CD4-positive, alpha-beta T cell treated with Interleukin-21 for 1 hour (primary cell): ENCODE measurements around the gene CACNA1S.
A peak's percentile ranks its signal among the peaks of the same experiment; 100 is the strongest.

Experiments
- DNase-seq: peaks from one replicate; pipeline ENCODE4 v3.0.0-alpha.2; 2020

CACNA1S gene

DNA sequence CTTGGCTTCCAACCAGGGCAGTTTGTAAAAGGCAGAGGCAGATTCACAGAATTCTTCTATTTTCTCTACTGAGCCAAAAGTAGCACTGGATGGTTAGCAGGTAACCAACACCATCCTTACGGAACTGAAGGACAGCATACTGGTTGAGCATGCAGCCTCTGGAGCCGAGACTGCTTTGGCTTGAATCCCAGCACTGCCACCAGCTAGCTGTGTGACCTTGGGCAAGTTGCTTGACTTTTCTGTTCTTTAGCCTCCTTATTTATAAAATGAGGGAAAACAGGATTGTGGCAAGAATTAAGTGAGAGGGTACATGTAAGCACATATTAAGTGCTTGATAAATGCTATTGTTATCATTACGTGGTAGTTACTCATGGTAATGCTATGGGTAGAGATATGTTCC lies 19.5 kb downstream of the CACNA1S start:
- no peak for DNase-seq

DNA sequence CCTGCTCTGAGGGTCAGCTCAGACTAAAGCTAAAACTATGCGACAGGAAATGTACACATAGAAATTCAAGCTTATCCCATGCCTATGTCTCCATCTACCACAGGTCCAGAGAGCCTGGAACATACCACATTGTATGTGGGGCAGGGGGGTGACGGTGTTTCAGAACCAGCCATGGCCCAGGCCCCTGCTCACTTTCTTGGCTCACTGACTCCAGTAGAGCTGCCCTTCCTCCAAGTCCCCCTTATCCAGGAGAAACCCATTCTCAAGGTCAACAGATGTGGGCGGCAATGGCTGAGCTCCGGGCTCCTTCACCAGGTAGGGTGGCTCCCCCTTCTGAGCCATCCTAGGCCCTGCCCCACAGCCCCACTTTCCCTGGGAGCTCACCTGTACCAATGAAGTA lies 21.0 kb downstream of the CACNA1S start:
- no peak for DNase-seq

DNA sequence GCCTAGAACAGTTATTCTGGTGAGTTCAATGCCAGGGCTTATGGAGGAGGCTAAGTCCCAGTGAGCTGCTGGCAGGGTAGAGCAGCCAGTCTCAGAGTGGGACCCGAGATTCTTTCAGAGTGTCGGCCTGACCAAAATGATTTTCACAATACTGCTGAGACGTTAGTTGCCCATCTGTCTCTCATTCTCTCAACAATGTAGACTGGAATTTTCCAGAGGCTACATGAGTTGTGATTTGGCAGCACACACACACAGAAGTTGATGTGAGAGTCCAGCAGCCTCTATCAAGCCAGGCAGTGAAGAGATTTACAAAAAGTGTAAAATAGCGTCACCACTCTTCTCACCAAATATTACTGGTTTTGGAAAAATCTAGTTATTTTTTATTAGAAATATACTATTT lies 21.7 kb downstream of the CACNA1S start:
- no peak for DNase-seq

DNA sequence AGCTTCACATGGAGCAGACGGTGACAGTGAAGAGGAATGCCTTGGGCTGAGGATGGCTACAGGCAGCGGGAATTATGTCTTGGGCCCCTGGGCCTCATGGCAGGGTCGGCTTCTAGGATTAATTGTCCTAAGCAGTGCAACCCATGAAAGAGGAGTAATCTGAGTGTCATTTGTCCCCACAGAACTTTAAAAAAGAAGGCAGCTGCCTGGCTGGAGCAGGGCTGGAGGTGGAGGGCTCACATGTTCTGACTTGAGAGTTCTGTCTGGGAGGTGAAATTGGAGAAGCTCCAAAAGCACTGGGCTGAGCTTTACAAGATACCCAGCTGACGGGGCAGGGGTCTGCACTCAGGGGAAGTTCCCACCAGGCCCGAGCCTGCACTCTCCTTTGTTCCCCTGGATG lies 22.6 kb downstream of the CACNA1S start:
- DNase-seq, result no peak

DNA sequence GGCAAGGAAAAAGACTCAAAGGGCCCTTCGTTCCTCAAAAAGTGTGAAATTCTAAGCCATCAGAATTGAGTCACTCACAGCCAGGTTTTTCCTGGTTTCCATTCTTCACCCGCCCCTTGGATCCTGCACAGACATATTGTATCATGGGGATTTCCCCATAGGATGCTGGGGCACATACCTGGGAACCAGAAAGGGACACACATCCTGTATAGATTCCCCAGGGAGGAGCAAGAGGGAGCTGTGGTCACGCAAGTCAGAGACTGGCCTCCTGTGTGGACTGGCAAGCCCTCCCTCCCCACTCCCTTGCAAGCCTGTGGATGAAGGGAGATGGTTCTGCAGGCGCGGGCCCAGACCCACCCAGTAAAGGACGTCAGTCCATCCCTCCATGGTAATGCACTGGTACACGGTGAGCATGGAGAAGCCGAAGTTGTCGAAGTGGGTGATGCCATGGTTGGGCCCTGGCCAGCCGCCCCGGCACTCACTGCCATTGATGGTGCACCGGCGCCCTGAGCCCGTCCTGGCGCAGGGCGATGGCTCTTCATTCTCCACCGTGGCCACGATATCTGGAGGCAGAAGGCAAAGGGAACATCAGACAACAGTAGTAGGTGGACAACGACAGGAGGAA lies 23.2 kb downstream of the CACNA1S start:
- DNase-seq, result no peak

DNA sequence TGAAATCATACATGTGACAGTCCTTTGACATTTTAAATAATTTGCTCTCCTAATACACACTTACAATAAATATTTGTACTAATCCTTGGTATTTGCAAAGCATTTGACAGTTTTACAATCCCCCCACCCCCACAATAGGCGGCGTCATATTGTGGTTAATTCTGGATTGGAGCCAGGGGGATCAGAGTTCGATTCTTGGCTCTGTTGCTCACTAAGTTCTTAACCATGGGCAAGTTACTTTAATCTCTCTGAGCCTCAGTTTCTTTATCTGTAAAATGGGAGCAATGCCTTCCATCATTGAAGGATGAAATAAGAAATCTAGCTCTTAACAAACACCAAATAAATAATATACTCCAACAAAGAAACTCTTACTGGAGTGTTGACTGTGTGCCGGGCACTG lies 23.8 kb downstream of the CACNA1S start:
- DNase-seq, result no peak

DNA sequence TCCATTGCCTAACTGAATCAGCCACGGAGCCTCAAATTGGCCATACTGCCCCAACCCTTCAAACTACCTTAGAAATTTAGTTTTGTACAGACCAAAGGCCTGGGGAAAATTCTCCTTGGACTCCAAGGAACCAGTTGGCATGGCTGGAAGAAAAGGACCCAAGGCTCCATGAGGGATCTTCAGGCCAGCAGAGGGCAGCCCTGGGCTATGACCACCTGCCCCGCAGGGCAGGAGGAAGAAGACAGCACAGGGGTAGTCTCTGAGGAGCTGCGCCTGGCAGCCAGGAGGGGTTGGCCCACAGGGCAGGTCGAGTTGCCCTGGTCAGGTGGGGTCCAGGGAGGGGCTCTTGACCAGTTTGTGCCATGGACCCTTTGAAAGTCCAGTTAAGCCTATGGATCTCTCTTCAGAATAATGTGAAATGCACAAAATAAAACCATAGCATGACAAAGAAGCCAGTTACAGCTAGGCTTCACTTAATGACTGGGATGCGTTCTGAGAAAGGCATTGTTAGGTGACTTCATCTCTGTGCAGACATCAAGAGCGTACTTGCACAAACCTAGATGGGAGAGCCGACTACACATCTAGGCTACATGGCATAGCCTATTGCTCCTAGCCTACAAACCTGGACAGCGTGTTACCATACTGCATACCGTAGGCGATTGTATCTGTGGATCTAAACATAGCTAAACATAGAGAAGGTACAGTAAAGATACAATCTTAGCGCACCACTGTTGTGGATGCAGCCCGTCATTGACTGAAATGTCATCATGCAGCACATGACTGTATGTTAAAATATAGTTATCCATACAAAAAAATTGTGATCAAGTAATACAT lies 26.1 kb downstream of the CACNA1S start:
- peak; percentile 30 for DNase-seq

DNA sequence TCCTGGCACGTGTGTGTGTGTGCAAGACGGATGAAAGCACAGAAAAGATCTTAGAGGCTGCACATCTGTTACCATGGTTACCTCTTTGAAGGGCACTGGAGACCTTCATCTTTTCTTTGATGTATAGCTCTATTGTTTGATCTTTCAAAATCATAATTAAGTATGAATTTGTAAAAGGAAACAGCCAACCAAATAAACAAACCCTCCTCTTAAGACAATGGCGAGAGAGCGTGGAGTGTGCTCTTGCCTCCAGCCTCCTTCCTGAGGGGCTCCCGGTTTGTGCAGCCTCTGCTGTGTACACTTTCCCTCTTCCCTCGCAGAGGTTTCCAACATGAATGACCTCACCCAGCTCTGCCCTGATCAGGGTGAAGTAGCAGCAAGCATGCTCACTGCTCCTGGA lies 27.9 kb downstream of the CACNA1S start:
- no peak for DNase-seq

DNA sequence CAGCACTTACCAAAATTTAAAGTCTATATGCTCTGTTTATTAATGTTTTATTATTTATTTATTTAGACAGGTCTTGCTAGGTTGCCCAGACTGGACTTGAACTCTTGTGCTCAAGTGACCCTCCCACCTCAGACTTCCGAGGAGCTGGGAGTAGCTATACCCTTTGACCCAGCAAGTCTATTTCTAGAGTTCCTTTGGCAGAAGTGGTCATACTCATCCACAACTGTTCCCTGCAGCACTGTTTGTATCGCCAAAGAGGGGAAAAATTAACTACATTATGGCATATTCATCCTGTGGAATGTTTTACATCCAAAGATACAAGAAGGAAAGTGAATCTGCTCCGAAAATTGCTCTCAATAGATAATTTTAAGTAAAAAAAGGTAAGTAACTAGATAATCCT lies 28.5 kb downstream of the CACNA1S start:
- DNase-seq, result no peak

DNA sequence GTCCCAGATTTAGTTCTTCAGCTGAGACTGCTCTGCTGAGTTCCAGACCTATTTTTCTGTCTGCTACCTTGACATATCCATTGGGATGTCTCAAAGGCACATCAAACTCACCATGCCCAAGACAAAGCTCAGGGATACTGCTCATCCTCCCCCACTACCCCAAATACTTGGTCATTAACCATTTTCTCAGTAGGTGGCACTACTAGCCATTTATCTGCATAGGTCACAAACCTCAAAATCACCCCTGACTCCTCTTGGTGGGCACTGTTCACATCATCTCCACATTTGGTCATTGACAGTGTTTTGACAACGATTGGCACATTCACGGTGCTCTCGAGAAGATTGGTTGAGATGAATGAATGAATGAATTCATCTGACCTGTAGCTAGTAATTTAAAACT lies 32.1 kb downstream of the CACNA1S start:
- DNase-seq, result no peak

DNA sequence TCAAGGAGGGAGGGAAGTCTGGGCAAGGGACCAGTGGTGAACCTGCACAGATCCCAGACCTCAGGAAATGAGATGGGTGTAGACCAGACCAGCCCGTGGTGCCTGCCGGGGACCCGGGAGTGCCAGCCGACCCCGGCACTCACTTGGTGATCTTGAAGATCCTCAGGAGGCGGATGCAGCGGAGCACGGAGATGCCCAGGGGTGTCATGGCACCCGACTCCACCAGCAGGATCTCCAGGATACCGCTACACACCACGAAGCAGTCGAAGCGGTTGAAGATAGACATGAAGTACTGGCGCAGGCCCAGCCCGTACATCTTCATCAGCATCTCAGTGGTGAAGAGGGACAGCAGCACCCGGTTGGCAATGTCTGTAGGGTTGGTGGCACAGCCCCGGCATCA lies 34.5 kb downstream of the CACNA1S start:
- DNase-seq, result no peak

DNA sequence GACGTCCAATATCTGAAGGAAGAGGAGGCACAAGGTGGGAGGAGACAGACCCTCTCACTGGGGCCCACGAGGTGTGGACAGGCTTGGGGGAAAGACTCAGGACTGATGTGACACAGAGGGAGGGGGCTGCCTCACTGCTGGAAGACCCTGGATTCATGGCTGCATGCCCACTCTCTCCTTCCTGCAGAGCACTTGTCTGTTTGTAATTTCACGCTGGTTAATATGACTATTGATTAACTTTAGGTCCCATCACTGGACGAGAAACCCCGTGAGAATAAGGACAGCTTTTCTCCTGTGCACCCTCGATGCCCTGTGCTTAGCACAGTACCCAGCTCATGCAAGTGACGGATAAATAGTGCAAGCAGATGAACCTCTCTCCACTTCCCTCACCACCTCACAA lies 35.1 kb downstream of the CACNA1S start:
- no peak for DNase-seq

DNA sequence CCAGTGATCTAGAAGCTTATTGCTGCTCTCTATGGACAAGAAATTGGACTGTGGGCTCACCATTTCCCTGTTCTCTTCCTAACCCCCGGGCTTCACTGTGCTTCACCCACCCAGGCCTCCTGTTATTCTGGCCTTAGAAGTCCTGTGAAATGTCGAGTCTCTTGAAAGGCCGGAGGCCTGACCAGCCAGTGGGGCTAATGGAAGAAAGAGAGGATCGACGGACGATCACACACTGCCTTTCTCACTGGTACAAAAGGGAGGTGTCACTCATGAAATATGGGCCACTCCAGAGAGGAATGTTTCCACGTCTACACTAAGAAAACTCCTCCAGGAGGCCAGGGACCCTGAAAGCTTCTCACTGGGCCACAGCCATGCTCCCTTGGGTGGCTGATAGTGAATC lies 36.1 kb downstream of the CACNA1S start:
- DNase-seq, result no peak

DNA sequence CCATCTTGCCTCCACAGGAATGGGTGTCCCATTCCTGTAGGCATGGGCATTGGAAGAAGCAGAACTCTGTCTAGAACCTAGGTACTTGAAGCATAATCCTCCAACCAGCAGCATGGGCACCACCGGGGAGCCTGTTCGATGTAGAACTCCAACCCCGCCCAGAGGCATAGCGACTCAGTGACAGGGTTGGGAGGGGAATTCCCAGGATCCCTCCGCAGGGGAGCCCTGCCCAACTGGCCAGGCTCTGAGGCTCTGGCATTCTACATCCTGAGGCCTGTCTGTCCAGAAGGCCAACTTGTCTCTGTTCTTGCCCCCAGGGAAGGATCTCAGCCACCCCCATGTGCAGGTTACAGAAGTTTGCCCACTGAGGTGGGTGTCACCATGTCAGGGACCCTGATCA lies 38.2 kb downstream of the CACNA1S start:
- DNase-seq, result no peak

DNA sequence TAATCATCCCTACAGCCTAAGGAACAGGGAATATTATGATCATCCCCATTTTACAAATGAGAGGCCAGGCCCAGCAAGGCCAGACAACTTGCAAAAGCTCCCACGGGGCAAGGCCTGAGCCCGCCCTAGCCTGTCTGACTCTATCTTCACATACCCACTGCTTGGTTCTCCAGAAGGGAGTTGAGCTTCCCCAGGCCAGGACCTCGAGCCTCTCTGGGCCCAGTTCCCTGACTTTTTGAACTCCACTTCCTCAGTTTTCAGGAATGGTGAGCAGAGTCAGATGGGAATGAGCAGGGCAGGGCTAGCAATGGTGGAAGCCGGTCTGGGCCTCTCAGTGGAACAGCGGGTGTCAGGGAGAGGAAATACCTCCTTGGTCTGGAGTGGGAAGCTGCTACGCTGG lies 39.3 kb downstream of the CACNA1S start:
- no peak for DNase-seq

DNA sequence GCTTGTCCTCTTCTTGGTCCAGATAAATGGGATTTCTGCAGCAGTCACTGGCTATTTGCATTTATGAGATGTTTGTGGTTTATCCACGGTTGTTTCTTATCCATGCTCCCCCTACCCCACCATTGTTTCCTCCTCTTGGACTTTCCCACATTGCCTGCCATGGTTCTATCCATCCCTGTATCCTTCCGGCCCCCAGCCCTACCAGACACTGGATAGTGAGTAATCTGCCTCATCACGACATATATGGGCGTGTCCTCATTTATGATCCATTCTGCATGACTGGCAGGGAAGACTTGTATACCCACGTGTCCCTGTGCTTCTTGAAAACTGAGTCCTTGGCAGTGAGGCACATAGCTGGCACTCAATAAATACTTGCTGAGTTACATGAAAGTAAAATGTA lies 40.1 kb downstream of the CACNA1S start:
- DNase-seq, result no peak

DNA sequence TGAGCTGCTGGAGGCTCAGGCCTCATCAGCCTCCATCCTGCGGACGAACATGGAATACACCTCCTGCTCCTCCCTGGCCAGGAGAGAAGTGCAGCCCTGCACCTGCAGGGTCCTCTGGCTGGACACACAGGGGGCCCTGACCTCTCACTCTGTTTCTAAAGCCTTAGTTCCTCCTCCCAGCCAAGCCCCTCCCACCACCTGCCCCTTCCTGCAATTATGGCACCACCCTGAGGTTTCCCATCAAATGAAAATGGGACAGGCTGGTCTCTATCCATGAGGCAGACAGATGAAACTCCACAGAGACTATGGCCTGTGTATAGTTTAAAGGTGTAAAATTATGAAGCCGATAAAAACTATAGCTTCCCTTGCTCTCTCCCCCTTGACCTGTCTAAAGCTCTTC lies 42.6 kb downstream of the CACNA1S start:
- DNase-seq, result no peak

DNA sequence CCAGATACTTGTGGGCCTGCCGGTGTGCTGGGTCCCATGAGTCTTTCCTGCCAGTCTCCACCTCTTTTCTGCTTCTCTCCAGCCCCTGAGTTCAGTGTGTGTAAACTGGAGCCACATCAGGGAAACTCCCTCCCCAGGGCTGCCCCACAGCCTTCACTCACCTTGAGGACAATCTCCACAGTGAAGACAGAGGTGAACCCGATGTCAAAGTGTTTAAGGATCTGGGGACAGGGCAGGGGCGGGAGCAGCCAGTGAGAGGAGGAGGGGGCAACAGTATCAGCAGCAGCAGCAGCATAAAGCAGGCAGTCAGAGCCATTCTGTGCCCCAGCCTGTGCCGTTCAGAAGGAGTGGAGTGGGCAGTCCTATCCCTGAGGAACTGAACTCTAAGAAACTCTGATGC lies 43.2 kb downstream of the CACNA1S start:
- DNase-seq, result no peak

DNA sequence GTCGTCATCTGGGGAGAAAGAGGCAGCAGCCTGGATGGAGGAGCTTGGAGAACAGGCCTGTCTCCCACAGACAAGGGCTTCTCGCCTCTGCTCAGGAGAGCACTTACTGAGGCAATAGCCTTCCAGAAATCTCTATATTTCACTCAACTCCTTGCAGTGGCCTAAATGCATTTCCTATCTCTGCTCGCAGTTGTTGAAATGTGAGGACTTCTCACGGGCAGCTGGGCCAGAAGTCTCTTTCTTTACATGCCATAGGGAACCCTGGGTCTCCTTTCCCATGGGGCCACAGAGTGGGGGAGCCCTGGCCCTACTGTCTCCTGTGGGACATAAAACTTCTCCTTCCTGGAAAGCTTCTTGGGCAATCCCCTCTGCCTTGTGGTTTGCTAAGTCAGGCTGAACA lies 45.2 kb downstream of the CACNA1S start:
- no peak for DNase-seq

DNA sequence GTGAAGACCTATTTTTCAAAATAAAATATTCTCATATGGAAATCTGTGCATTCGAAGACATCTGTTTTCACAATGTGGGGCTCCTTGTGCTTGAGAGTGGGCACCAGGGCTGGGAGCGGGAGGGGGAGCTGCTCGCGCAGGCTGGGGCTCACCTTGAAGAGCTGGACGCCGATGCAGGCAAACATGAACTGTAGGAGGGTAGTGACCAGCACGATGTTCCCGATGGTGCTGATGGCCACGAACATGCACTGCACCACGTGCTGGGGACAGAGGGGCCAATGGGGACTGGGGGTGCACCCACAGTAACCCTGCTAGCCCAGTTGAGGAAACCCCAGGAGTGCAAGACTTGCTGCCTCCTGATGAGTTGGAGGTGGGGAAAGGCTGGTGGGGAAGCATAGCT lies 46.5 kb downstream of the CACNA1S start:
- DNase-seq, result no peak

DNA sequence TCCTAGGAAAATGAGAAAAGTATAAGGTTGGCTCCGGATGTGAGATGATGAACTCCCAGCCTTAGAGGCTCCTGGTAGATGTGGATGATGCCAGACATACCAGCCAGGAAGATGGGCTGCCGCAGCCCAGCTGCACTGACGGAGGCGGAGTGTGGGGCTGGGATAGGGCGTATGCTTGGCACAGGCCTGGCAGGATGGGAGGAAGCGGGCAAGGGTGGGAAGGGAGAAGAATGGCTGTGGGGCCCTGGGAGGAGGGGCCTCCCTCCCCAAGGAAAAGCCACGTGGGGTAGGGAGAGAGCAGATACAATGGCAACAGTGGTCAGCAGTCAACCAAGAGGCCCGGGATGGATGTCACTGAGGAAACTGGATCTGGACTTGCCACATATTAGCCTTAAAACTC lies 47.4 kb downstream of the CACNA1S start:
- DNase-seq, result no peak

DNA sequence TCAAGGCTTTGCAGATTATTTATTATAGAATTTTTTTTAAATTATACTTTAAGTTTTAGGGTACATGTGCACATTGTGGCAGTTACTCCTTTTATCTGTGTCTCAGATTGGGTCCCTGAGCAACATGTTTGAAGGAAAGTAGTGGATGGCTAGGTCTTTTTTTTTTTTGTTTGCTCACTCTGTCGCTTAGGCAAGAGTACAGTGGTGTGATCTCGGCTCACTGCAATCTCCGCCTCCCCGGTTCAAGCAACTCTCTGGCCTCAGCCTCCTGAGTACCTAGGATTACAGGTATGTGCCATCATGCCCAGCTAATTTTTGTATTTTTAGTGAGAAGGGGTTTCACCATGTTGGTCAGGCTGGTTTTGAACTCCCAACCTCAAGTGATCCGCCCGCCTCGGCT lies 49.1 kb downstream of the CACNA1S start:
- DNase-seq, result no peak

DNA sequence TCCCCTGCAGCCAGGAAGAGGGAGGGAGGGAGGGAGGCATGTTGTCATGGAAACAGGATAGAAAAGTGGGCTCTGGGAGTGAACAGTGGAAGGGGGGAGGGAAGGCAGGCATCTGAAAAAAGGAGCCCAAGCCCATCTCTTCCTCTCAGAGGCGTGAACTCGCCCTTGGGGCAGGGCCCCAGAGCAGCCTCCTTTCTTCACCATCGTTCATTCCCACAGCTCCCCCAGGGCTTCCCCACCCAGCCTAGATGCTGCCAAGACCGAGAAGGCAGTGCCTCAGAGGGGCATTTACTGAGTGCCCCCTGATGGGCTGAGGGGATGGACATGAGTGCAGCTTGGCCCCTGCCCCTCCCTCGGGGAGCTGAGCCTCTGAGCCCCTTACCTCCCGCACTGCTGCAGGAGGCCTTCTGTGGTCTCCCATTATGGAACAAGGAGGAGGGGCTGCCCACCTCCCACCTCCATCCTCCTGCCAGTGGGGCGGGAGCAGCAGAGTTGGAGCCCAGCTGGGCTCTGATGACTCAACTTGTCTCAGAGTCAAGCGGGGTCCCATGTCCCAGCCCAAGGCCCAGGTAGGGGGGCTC lies 49.6 kb downstream of the CACNA1S start:
- no peak for DNase-seq

DNA sequence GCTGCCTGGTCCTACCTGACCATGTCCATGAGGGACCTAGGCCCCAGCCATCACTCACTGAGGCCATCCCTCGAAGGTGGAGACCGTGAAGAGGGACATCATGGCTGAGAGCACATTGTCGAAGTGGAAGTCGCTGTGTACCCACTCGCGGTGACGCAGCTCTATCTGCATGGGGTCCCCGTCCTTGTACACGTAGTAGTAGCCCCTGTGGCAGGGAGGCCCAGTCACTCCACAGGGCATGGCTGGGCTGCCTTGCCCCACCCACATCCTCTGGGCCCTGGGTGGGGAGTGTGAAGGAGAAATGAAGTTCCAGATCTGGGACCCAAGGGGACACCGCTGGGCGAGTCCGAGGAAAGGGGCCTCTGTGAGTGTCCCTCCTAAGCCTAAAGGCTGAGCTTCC lies 50.3 kb downstream of the CACNA1S start:
- no peak for DNase-seq

DNA sequence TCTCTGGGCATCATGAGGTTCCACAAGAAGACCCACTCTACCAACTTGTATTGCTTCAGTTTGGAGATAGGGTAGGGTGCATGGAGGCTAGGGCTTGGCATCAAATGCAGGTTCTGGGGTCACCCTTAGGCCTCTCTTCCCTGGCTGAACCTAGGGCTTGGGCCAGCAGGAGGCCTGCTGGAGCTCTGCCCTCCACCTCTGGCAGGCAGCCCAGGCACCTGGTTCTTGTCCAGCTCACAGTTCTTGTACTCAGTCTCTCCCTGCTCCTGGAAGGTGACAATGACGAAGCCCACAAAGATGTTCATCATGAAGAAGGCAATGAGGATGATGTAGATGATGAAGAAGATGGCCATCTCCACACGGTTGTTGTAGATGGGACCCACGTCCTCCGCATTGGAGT lies 51.2 kb downstream of the CACNA1S start:
- no peak for DNase-seq
